ENCODE data around the gene PTGDR2.

Gene PTGDR2

DNA sequence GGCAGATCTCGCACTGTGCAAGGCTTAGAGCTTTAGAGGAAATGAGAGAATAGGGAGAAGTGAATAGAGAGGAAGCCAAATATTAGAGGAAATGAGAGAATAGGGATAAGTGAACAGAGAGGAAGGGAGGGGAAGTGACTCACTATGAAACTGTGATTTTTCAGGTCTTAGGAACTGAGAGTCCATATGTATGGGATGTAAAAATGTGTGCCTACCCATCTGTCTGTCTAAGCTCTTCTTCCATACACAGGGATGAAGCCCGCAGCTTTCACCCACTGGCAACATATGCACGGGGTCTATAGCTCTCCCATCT, 20.3 kb downstream of the PTGDR2 start:
- no peaks in the 10 kb centered on the region for H3K27me3 ChIP-seq (ENCODE audit: insufficient read depth, poor library complexity, severe bottlenecking)
- TF ChIP-seq, protein P1, sequence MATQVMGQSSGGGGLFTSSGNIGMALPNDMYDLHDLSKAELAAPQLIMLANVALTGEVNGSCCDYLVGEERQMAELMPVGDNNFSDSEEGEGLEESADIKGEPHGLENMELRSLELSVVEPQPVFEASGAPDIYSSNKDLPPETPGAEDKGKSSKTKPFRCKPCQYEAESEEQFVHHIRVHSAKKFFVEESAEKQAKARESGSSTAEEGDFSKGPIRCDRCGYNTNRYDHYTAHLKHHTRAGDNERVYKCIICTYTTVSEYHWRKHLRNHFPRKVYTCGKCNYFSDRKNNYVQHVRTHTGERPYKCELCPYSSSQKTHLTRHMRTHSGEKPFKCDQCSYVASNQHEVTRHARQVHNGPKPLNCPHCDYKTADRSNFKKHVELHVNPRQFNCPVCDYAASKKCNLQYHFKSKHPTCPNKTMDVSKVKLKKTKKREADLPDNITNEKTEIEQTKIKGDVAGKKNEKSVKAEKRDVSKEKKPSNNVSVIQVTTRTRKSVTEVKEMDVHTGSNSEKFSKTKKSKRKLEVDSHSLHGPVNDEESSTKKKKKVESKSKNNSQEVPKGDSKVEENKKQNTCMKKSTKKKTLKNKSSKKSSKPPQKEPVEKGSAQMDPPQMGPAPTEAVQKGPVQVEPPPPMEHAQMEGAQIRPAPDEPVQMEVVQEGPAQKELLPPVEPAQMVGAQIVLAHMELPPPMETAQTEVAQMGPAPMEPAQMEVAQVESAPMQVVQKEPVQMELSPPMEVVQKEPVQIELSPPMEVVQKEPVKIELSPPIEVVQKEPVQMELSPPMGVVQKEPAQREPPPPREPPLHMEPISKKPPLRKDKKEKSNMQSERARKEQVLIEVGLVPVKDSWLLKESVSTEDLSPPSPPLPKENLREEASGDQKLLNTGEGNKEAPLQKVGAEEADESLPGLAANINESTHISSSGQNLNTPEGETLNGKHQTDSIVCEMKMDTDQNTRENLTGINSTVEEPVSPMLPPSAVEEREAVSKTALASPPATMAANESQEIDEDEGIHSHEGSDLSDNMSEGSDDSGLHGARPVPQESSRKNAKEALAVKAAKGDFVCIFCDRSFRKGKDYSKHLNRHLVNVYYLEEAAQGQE (IDR thresholded peaks at IDR 0.05; ENCODE audit: insufficient replicate concordance, low read depth), result no peak
- TF ChIP-seq POLR2AphosphoS5 (IDR thresholded peaks at IDR 0.05; ENCODE audit: low read depth), result no peak
- TF ChIP-seq SPI1 (IDR thresholded peaks at IDR 0.05; ENCODE audit: borderline replicate concordance, low read depth), result no peak
- TF ChIP-seq GABPA (IDR thresholded peaks at IDR 0.05; ENCODE audit: low read depth), result no peak
- TF ChIP-seq, protein P2, sequence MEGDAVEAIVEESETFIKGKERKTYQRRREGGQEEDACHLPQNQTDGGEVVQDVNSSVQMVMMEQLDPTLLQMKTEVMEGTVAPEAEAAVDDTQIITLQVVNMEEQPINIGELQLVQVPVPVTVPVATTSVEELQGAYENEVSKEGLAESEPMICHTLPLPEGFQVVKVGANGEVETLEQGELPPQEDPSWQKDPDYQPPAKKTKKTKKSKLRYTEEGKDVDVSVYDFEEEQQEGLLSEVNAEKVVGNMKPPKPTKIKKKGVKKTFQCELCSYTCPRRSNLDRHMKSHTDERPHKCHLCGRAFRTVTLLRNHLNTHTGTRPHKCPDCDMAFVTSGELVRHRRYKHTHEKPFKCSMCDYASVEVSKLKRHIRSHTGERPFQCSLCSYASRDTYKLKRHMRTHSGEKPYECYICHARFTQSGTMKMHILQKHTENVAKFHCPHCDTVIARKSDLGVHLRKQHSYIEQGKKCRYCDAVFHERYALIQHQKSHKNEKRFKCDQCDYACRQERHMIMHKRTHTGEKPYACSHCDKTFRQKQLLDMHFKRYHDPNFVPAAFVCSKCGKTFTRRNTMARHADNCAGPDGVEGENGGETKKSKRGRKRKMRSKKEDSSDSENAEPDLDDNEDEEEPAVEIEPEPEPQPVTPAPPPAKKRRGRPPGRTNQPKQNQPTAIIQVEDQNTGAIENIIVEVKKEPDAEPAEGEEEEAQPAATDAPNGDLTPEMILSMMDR (IDR thresholded peaks at IDR 0.05; ENCODE audit: insufficient read depth, low read length), result no peak
- no peak overlapping the region for H3K4me3 ChIP-seq (replicated peaks; ENCODE audit: insufficient read depth, low read length)
- H3K27ac ChIP-seq (replicated peaks), result no peak overlapping the region
- no peak for DNase-seq (ENCODE audit: low read depth in 1 of 2, low spot score in 1 of 2)

DNA sequence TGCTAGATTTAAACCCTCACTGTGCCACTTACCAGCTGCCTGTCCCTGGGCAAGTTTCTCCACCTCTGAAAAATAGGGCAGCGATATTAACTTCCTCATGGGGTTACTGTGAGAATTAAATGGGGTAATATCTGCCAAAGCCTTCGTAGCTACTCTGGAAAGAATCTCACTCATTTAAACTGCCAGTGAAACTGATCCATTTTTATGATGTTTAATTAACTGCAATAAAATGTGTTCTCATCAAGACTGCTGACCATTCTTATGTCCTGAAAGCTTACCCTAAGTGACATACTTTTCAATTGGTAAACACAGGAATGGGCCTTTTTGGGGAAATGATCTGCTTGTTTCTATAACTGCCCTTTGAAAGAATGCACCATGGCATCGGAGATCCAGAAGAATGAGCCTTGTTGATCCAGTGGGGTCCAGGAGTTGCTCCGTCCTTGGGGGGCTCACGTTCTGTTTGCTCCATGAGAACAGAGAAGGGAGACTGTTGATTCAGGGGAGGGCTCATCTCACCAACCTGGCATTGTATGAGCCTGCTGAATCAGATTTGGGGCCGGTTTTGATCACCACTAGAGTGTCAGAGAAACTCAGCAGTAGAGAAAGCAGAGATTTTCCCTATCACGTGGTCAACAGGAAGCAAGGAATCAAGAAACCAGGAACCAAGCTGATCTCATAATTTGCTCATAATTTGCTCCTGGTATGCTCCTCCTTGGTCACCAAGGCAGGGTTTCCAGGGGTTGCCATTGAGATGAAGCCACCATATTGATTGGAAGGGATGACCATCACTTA, 20.8 kb downstream of the PTGDR2 start:
- Histone ChIP-seq H3K4me3 (replicated peaks; ENCODE audit: insufficient read depth, low read length) (no peak overlapping the region), H3K27me3 (ENCODE audit: insufficient read depth, poor library complexity, severe bottlenecking) (no peaks in the 10 kb centered on the region), H3K27ac (replicated peaks) (no peak overlapping the region)
- DNase-seq (ENCODE audit: low read depth in 1 of 2, low spot score in 1 of 2), result no peak
- no peak for TF ChIP-seq SPI1 (IDR thresholded peaks at IDR 0.05; ENCODE audit: borderline replicate concordance, low read depth)
- no peak for TF ChIP-seq GABPA (IDR thresholded peaks at IDR 0.05; ENCODE audit: low read depth)
- TF ChIP-seq, protein P2 (IDR thresholded peaks at IDR 0.05; ENCODE audit: insufficient read depth, low read length), result no peak
- TF ChIP-seq, protein P1 (IDR thresholded peaks at IDR 0.05; ENCODE audit: insufficient replicate concordance, low read depth), result no peak
- no peak for TF ChIP-seq POLR2AphosphoS5 (IDR thresholded peaks at IDR 0.05; ENCODE audit: low read depth)

- Histone ChIP-seq H3K4me3 (replicated peaks; ENCODE audit: insufficient read depth, low read length) (no peak overlapping the region), H3K27ac (replicated peaks) (no peak overlapping the region)
Observed at GRCh38 chr11:60831501-60832079, 24.2 kb downstream of the PTGDR2 start.

More at GRCh38 chr11:60831501-60832079, 24.2 kb downstream of the PTGDR2 start:
- TF ChIP-seq, protein P2 (IDR thresholded peaks at IDR 0.05; ENCODE audit: insufficient read depth, low read length), result no peak
- TF ChIP-seq, protein P1 (IDR thresholded peaks at IDR 0.05; ENCODE audit: insufficient replicate concordance, low read depth), result no peak
- no peak for TF ChIP-seq GABPA (IDR thresholded peaks at IDR 0.05; ENCODE audit: low read depth)
- TF ChIP-seq SPI1 (IDR thresholded peaks at IDR 0.05; ENCODE audit: borderline replicate concordance, low read depth), result no peak
- no peak for TF ChIP-seq POLR2AphosphoS5 (IDR thresholded peaks at IDR 0.05; ENCODE audit: low read depth)
- DNase-seq (ENCODE audit: low read depth in 1 of 2, low spot score in 1 of 2), result no peak
- no peaks in the 10 kb centered on the region for H3K27me3 ChIP-seq (ENCODE audit: insufficient read depth, poor library complexity, severe bottlenecking)

Data from HL-60 (cell line).